ENCODE results near the gene GRID1. TPM values are rescaled to one million over a fixed set of nuclear protein-coding genes. Genes with fewer than 3 reads are reported as not detected.
A peak's percentile ranks its signal among the peaks of the same experiment; 100 is the strongest.

Gene GRID1
- total and polyA plus RNA-seq, 10 of the 15 experiments (the other 5 are each of a cell fraction or from before 2014, with no cell fraction given) = 0.04 to 0.62 (median 0.08) TPM; not detected in 5

- Histone ChIP-seq H3K27me3 (replicated peaks in 1 of 2; ENCODE audit: control insufficient read depth in 2 of 2, insufficient read depth in 2 of 2, low read length in 1 of 2) (peaks cover 0 to 3% of the 10 kb centered on the region in 2 experiments; a peak in 3 of 4 replicates), H3K4me3 (no peak overlapping the region), H3K36me3 (ENCODE audit: control insufficient read depth in 2 of 2, insufficient read depth in 2 of 2, low read length in 1 of 2) (no peaks in the 10 kb centered on the region), H3K27ac (ENCODE audit: control insufficient read depth, insufficient read depth) (no peak overlapping the region), H3K4me1 (ENCODE audit: control insufficient read depth, insufficient read depth, low read length) (no peaks in the 10 kb centered on the region), H3K79me2 (ENCODE audit: control insufficient read depth, insufficient read depth, low read length) (no peaks in the 10 kb centered on the region), H4K20me1 (ENCODE audit: control insufficient read depth, insufficient read depth) (no peaks in the 10 kb centered on the region), H3K9me3 (replicated peaks; ENCODE audit: control insufficient read depth, insufficient read depth, low read length) (no peaks in the 10 kb centered on the region), H3K9ac (ENCODE audit: control insufficient read depth, insufficient read depth, low read length) (no peak overlapping the region), H2AFZ (ENCODE audit: control insufficient read depth, low read depth, low read length) (no peak overlapping the region), H3K4me2 (ENCODE audit: control insufficient read depth, insufficient read depth) (no peak overlapping the region)
- no peak for TF ChIP-seq NFYA (IDR thresholded peaks at IDR 0.05; ENCODE audit: borderline replicate concordance, low read depth, low read length)
- ChIA-PET SMC1A (ENCODE audit: uncharacterized antibody, unreplicated experiment) (no interaction called here), RAD21 (ENCODE audit: unreplicated experiment) (no interaction called here), POLR2A (no interaction called here), CTCF (no interaction called here)
- 0 out of 3 replicates have a peak, but pooled peaks have one; percentile 38 for ATAC-seq
- in situ Hi-C loops (cut with MboI) (no loop called here), intact Hi-C loops (cut with micrococcal nuclease; ENCODE audit: unreplicated experiment) (no loop called here)
- BruUV-seq (replicated peaks) = no TSS peak
- no peak for DNase-seq (ENCODE audit: low read depth, low spot score)
- FAIRE-seq = no peak
- 1% methylated on average over 5 of the region's 7 CpGs for WGBS (ENCODE audit: insufficient coverage, insufficient replicate concordance, low lambda C conversion rate, missing lambda C conversion rate)
These were observed 211.3 kb downstream of the GRID1 start for GRCh38 chr10:86155054-86155921.

GRCh38 chr10:86153751-86154150 is 212.8 kb downstream of the GRID1 start:
- Histone ChIP-seq H3K4me3 (no peak overlapping the region), H4K20me1 (ENCODE audit: control insufficient read depth, insufficient read depth) (no peaks in the 10 kb centered on the region), H3K27ac (ENCODE audit: control insufficient read depth, insufficient read depth) (no peak overlapping the region), H3K9me3 (replicated peaks; ENCODE audit: control insufficient read depth, insufficient read depth, low read length) (no peaks in the 10 kb centered on the region), H3K9ac (ENCODE audit: control insufficient read depth, insufficient read depth, low read length) (no peak overlapping the region), H3K36me3 (ENCODE audit: control insufficient read depth in 2 of 2, insufficient read depth in 2 of 2, low read length in 1 of 2) (no peaks in the 10 kb centered on the region), H3K27me3 (replicated peaks in 1 of 2; ENCODE audit: control insufficient read depth in 2 of 2, insufficient read depth in 2 of 2, low read length in 1 of 2) (peaks cover 0 to 4% of the 10 kb centered on the region in 2 experiments; a peak in 2 of 4 replicates), H3K79me2 (ENCODE audit: control insufficient read depth, insufficient read depth, low read length) (no peaks in the 10 kb centered on the region), H3K4me2 (ENCODE audit: control insufficient read depth, insufficient read depth) (no peak overlapping the region), H2AFZ (ENCODE audit: control insufficient read depth, low read depth, low read length) (no peak overlapping the region), H3K4me1 (ENCODE audit: control insufficient read depth, insufficient read depth, low read length) (no peaks in the 10 kb centered on the region)
- BruUV-seq (replicated peaks) = no TSS peak
- in situ Hi-C loops (cut with MboI) = no loop called here
- intact Hi-C loops (cut with micrococcal nuclease; ENCODE audit: unreplicated experiment) = no loop called here
- FAIRE-seq (no peak), ATAC-seq (no peak), DNase-seq (ENCODE audit: low read depth, low spot score) (no peak)
- ChIA-PET CTCF (no interaction called here), RAD21 (ENCODE audit: unreplicated experiment) (no interaction called here), POLR2A (no interaction called here), SMC1A (ENCODE audit: uncharacterized antibody, unreplicated experiment) (no interaction called here)
- WGBS (ENCODE audit: insufficient coverage, insufficient replicate concordance, low lambda C conversion rate, missing lambda C conversion rate) = 27% methylated on average over 9 of the region's 9 CpGs
- TF ChIP-seq ESRRA (IDR thresholded peaks at IDR 0.05; ENCODE audit: low read length) (no peak), BACH1 (IDR thresholded peaks at IDR 0.05; ENCODE audit: borderline replicate concordance) (no peak), POLR2AphosphoS2 (IDR thresholded peaks at IDR 0.05; ENCODE audit: low read depth, low read length) (no peak), STAT1 (conservative IDR thresholded peaks at IDR 0.05) (no peak), USF2 (IDR thresholded peaks at IDR 0.05; ENCODE audit: borderline replicate concordance, low read depth, low read length) (no peak), HCFC1 (IDR thresholded peaks at IDR 0.05; ENCODE audit: low read length) (no peak), ZBTB4 (CRISPR knock-in tag; IDR thresholded peaks at IDR 0.05) (no peak), SMARCA5 (IDR thresholded peaks at IDR 0.05) (no peak), RELB (IDR thresholded peaks at IDR 0.05; ENCODE audit: low read depth) (no peak)
